GM20431 (cell line): ENCODE data around the gene RBM25.

Experiments used
- in situ Hi-C: fragments of 300-500 bp; cut with MseI, MboI; formaldehyde crosslinking; loops from one replicate; pipeline ENCODE4 v1.15.0; 2020; ENCODE audit warnings: low sequenced_read_pairs; ENCODE audit not compliant: unreplicated experiment

The RBM25 gene

GRCh38 chr14:73100334-73100733, 42.0 kb downstream of the RBM25 start:
- in situ Hi-C loops = no loop called here

GRCh38 chr14:73102806-73103497, 44.6 kb downstream of the RBM25 start:
- in situ Hi-C loops = no loop called here

GRCh38 chr14:73105050-73105449, 46.7 kb downstream of the RBM25 start:
- in situ Hi-C loops = no loop called here

- in situ Hi-C loops = no loop called here
Measured at GRCh38 chr14:73105727-73106126, 47.4 kb downstream of the RBM25 start.

- in situ Hi-C loops = no loop called here
Measured at GRCh38 chr14:73116079-73116665, 57.8 kb downstream of the RBM25 start.

GRCh38 chr14:73124180-73124894, 66.0 kb downstream of the RBM25 start:
- in situ Hi-C loops = no loop called here

- in situ Hi-C loops = no loop called here
Measured at GRCh38 chr14:73125169-73125588, 66.8 kb downstream of the RBM25 start.

GRCh38 chr14:73125746-73126145, 67.4 kb downstream of the RBM25 start:
- in situ Hi-C loops = no loop called here

GRCh38 chr14:73133795-73134194, 75.5 kb downstream of the RBM25 start:
- in situ Hi-C loops = no loop called here

- in situ Hi-C loops = no loop called here
Measured at GRCh38 chr14:73136085-73136386, 77.7 kb downstream of the RBM25 start.

GRCh38 chr14:73136387-73137225, 78.3 kb downstream of the RBM25 start, which contains the start of gene PSEN1:
Gene PSEN1 (plus strand): TSS chr14:73136507. CDS start chr14:73148020, 11,513 bp downstream.
- in situ Hi-C loops = no loop called here

GRCh38 chr14:73140811-73141323, 82.5 kb downstream of the RBM25 start:
- in situ Hi-C loops = no loop called here

GRCh38 chr14:73142216-73142615, 83.9 kb downstream of the RBM25 start:
- in situ Hi-C loops = no loop called here

GRCh38 chr14:73143003-73143402, 84.7 kb downstream of the RBM25 start:
- in situ Hi-C loops = no loop called here

GRCh38 chr14:73143617-73144016, 85.3 kb downstream of the RBM25 start:
- in situ Hi-C loops = no loop called here

GRCh38 chr14:73145371-73145770, 87.0 kb downstream of the RBM25 start:
- in situ Hi-C loops = no loop called here

- in situ Hi-C loops = no loop called here
Measured at GRCh38 chr14:73146111-73146510, 87.8 kb downstream of the RBM25 start.

- in situ Hi-C loops = no loop called here
Measured at GRCh38 chr14:73149753-73150152, 91.4 kb downstream of the RBM25 start.

GRCh38 chr14:73153272-73153671, 94.9 kb downstream of the RBM25 start:
- in situ Hi-C loops = no loop called here

GRCh38 chr14:73162251-73162650, 103.9 kb downstream of the RBM25 start:
- in situ Hi-C loops = no loop called here
